NCI-H748 treated with DMSO at 0.1 percent for 48 hours (cell line): ENCODE results near the gene UBTD2.

ENCODE experiments used
- DNase-seq: peaks from one replicate; lab custom pipeline; 2025; lab: John Stamatoyannopoulos, UW

UBTD2 gene

GRCh38 chr5:172169216-172169615 is 114.3 kb downstream of the UBTD2 start:
- no peak for DNase-seq

- no peak for DNase-seq
These were observed 115.3 kb downstream of the UBTD2 start for GRCh38 chr5:172168311-172168710.

GRCh38 chr5:172167895-172168294 is 115.7 kb downstream of the UBTD2 start:
- no peak for DNase-seq

- no peak for DNase-seq
These were observed 117.3 kb downstream of the UBTD2 start for GRCh38 chr5:172166030-172166826.

GRCh38 chr5:172165465-172165864 is 118.1 kb downstream of the UBTD2 start:
- no peak for DNase-seq

- no peak for DNase-seq
These were observed 118.8 kb downstream of the UBTD2 start for GRCh38 chr5:172164769-172165212.

GRCh38 chr5:172163346-172163745 is 120.2 kb downstream of the UBTD2 start:
- DNase-seq: no peak

GRCh38 chr5:172162987-172163343 is 120.6 kb downstream of the UBTD2 start:
- DNase-seq: no peak

- no peak for DNase-seq
These were observed 121.1 kb downstream of the UBTD2 start for GRCh38 chr5:172162323-172162986.

GRCh38 chr5:172160506-172160905 is 123.1 kb downstream of the UBTD2 start:
- DNase-seq: no peak
